ENCODE data around the gene PPP1R16B.
A peak's percentile ranks its signal among the peaks of the same experiment; 100 is the strongest.

The PPP1R16B gene

DNA sequence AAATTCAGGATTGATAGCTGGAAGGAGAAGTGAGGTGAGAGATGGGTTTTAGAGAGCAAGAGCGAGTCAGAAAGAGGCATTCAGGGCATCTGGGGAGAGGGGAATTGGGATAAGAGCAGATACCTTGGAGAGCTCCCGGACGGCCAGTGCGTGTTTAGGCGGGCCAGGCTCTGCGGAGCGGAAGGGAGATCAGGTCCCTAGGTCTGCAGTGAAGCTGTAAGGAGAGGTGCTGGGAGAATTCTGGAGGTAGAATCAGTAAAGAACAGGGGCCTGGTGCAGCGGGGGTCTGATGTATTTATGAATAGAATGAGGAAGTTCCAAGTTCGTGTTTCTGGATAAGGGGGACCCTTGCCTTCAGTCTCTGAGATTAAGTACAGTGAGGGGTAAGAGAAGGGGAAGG lies 73.4 kb downstream of the PPP1R16B start:
- H3K4me2 ChIP-seq (ENCODE audit: low read length) = peak overlapping the region; percentile 41; the same call in 1 of the 2 replicates
- H3K9me2 ChIP-seq (ENCODE audit: low read depth, low read length) = no peaks in the 10 kb centered on the region
- peaks cover 21% of the 10 kb centered on the region for H3K79me2 ChIP-seq (ENCODE audit: insufficient read depth, low read length)
- no peaks in the 10 kb centered on the region; the same call in 1 of the 2 replicates for H3K36me3 ChIP-seq (ENCODE audit: insufficient read depth, low read length)
- H3K9ac ChIP-seq (ENCODE audit: low read length) = peak overlapping the region; percentile 38; the same call in 1 of the 2 replicates
- no peaks in the 10 kb centered on the region for H3K27me3 ChIP-seq (ENCODE audit: insufficient read depth, low read length)
- peaks cover 15% of the 10 kb centered on the region for H3F3A ChIP-seq (ENCODE audit: insufficient read depth, low read length)
- H2AFZ ChIP-seq (ENCODE audit: low read length) = no peak overlapping the region
- H4K20me1 ChIP-seq (ENCODE audit: insufficient read depth, low read length) = no peaks in the 10 kb centered on the region
- peaks cover 98% of the 10 kb centered on the region for H3K4me1 ChIP-seq (ENCODE audit: insufficient read depth, low read length, severe bottlenecking)
- H3K27ac ChIP-seq (ENCODE audit: low read depth, low read length, poor library complexity, severe bottlenecking) = peak overlapping the region; percentile 100
- TF ChIP-seq EZH2 (IDR thresholded peaks at IDR 0.05; ENCODE audit: borderline replicate concordance, low read length) (no peak), CTCF (IDR thresholded peaks at IDR 0.05; ENCODE audit: low read length) (no peak)
- no peak overlapping the region for H3K4me3 ChIP-seq (ENCODE audit: low read depth, low read length, poor library complexity, severe bottlenecking)
- H3K9me3 ChIP-seq (ENCODE audit: low read length) = no peaks in the 10 kb centered on the region

GRCh38 chr20:38880952-38881735 lies 75.6 kb downstream of the PPP1R16B start:
- H3K27ac ChIP-seq (ENCODE audit: low read depth, low read length, poor library complexity, severe bottlenecking) = peak overlapping the region; percentile 100
- H3K79me2 ChIP-seq (ENCODE audit: insufficient read depth, low read length) = peaks cover 25% of the 10 kb centered on the region
- no peak overlapping the region for H2AFZ ChIP-seq (ENCODE audit: low read length)

GRCh38 chr20:38881806-38882440 lies 76.4 kb downstream of the PPP1R16B start:
- H4K20me1 ChIP-seq (ENCODE audit: insufficient read depth, low read length) = no peaks in the 10 kb centered on the region
- peaks cover 19% of the 10 kb centered on the region for H3K79me2 ChIP-seq (ENCODE audit: insufficient read depth, low read length)
- H3K27me3 ChIP-seq (ENCODE audit: insufficient read depth, low read length) = no peaks in the 10 kb centered on the region

More at GRCh38 chr20:38880952-38881735, 75.6 kb downstream of the PPP1R16B start:
- Histone ChIP-seq H3K27me3 (ENCODE audit: insufficient read depth, low read length) (no peaks in the 10 kb centered on the region), H3K36me3 (ENCODE audit: insufficient read depth, low read length) (no peaks in the 10 kb centered on the region; the same call in 1 of the 2 replicates), H3K4me2 (ENCODE audit: low read length) (peak overlapping the region; percentile 86), H3K4me1 (ENCODE audit: insufficient read depth, low read length, severe bottlenecking) (peaks cover 86% of the 10 kb centered on the region), H3K4me3 (ENCODE audit: low read depth, low read length, poor library complexity, severe bottlenecking) (peak overlapping the region; percentile 34), H3K9me2 (ENCODE audit: low read depth, low read length) (no peaks in the 10 kb centered on the region), H4K20me1 (ENCODE audit: insufficient read depth, low read length) (no peaks in the 10 kb centered on the region), H3K9me3 (ENCODE audit: low read length) (no peaks in the 10 kb centered on the region), H3K9ac (ENCODE audit: low read length) (peak overlapping the region; percentile 84), H3F3A (ENCODE audit: insufficient read depth, low read length) (no peaks in the 10 kb centered on the region)
- TF ChIP-seq CTCF (IDR thresholded peaks at IDR 0.05; ENCODE audit: low read length) (peak; percentile 52; the same call in 1 of the 2 replicates), EZH2 (IDR thresholded peaks at IDR 0.05; ENCODE audit: borderline replicate concordance, low read length) (no peak)

More at GRCh38 chr20:38881806-38882440, 76.4 kb downstream of the PPP1R16B start:
- peak overlapping the region; percentile 34 for H3K4me3 ChIP-seq (ENCODE audit: low read depth, low read length, poor library complexity, severe bottlenecking)
- no peaks in the 10 kb centered on the region for H3K9me3 ChIP-seq (ENCODE audit: low read length)
- no peaks in the 10 kb centered on the region for H3F3A ChIP-seq (ENCODE audit: insufficient read depth, low read length)
- H3K36me3 ChIP-seq (ENCODE audit: insufficient read depth, low read length) = no peaks in the 10 kb centered on the region; the same call in 1 of the 2 replicates
- peak overlapping the region; percentile 86 for H3K4me2 ChIP-seq (ENCODE audit: low read length)
- no peak overlapping the region for H2AFZ ChIP-seq (ENCODE audit: low read length)
- peaks cover 78% of the 10 kb centered on the region for H3K4me1 ChIP-seq (ENCODE audit: insufficient read depth, low read length, severe bottlenecking)
- peak overlapping the region; percentile 100 for H3K27ac ChIP-seq (ENCODE audit: low read depth, low read length, poor library complexity, severe bottlenecking)
- H3K9ac ChIP-seq (ENCODE audit: low read length) = peak overlapping the region; percentile 84
- TF ChIP-seq EZH2 (IDR thresholded peaks at IDR 0.05; ENCODE audit: borderline replicate concordance, low read length) (no peak), CTCF (IDR thresholded peaks at IDR 0.05; ENCODE audit: low read length) (no peak)
- H3K9me2 ChIP-seq (ENCODE audit: low read depth, low read length) = no peaks in the 10 kb centered on the region

Measured in OCI-LY1 (cell line).